ENCODE results near the gene PCDHB7.
"Not testable (repeated sequence)": the region's sequence is repeated elsewhere in the genome, so short reads cannot be mapped to it uniquely, and the experiment has no call there.

The PCDHB7 gene

DNA sequence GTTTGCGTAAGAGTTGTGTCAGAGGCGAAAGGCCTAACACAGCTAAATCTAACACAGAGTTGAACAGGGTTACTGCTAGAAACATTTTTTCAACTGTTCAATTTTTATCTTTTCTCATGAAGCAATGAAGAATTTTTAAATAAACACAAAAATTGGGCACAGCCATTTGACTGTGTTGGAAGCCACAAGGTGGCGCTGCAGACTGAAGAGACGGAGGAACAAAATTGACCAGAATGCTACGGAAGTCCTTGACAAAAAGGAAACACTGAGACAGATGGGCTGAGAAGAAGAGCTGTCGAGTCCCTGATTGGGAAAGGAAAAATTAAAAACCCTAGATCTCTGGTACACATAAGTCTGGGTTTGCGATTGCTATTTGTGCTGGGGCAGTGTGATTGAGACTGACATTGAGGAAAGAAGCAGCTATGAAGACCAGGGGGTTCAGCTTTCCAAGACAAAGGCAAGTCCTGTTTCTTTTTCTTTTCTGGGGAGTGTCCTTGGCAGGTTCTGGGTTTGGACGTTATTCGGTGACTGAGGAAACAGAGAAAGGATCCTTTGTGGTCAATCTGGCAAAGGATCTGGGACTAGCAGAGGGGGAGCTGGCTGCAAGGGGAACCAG is 14.6 kb downstream of the PCDHB7 start, which contains the start of gene PCDHB9:
PCDHB9 (plus strand) TSS at position 265 of the 616 bp plus-strand sequence; CDS start at position 423, 158 bp downstream.
- Histone ChIP-seq H3K4me3 (ENCODE audit: low read depth, low read length) (no peak within 1 kb of the TSS), H3K9me3 (no peaks in the 10 kb centered on the region; the same call in 1 of the 2 replicates), H3K36me3 (peaks cover 9% of the 10 kb centered on the region; the same call in 1 of the 2 replicates), H3K27me3 (no peaks in the 10 kb centered on the region), H3K4me1 (no peaks in the 10 kb centered on the region)
- TF ChIP-seq, protein P1, sequence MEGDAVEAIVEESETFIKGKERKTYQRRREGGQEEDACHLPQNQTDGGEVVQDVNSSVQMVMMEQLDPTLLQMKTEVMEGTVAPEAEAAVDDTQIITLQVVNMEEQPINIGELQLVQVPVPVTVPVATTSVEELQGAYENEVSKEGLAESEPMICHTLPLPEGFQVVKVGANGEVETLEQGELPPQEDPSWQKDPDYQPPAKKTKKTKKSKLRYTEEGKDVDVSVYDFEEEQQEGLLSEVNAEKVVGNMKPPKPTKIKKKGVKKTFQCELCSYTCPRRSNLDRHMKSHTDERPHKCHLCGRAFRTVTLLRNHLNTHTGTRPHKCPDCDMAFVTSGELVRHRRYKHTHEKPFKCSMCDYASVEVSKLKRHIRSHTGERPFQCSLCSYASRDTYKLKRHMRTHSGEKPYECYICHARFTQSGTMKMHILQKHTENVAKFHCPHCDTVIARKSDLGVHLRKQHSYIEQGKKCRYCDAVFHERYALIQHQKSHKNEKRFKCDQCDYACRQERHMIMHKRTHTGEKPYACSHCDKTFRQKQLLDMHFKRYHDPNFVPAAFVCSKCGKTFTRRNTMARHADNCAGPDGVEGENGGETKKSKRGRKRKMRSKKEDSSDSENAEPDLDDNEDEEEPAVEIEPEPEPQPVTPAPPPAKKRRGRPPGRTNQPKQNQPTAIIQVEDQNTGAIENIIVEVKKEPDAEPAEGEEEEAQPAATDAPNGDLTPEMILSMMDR (IDR thresholded peaks at IDR 0.05; ENCODE audit: low read depth, low read length), result peak; percentile 62
- peak; percentile 42 for DNase-seq

DNA sequence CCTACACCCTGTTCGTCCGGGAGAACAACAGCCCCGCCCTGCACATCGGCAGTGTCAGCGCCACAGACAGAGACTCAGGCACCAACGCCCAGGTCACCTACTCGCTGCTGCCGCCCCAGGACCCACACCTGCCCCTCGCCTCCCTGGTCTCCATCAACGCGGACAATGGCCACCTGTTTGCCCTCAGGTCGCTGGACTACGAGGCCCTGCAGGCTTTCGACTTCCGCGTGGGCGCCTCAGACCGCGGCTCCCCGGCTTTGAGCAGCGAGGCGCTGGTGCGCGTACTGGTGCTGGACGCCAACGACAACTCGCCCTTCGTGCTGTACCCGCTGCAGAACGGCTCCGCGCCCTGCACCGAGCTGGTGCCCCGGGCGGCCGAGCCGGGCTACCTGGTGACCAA is 16.2 kb downstream of the PCDHB7 start:
- H3K36me3 ChIP-seq; H3K9me3 ChIP-seq; DNase-seq; H3K27me3 ChIP-seq; H3K4me3 ChIP-seq (ENCODE audit: low read depth, low read length); H3K4me1 ChIP-seq: not testable (repeated sequence)

DNA sequence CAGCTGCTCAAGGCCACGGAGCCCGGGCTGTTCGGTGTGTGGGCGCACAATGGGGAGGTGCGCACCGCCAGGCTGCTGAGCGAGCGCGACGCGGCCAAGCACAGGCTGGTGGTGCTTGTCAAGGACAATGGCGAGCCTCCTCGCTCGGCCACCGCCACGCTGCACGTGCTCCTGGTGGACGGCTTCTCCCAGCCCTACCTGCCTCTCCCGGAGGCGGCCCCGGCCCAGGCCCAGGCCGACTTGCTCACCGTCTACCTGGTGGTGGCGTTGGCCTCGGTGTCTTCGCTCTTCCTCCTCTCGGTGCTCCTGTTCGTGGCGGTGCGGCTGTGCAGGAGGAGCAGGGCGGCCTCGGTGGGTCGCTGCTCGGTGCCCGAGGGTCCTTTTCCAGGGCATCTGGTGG is 16.7 kb downstream of the PCDHB7 start:
- DNase-seq; H3K36me3 ChIP-seq; H3K27me3 ChIP-seq; H3K4me3 ChIP-seq (ENCODE audit: low read depth, low read length); H3K9me3 ChIP-seq; H3K4me1 ChIP-seq: not testable (repeated sequence)

DNA sequence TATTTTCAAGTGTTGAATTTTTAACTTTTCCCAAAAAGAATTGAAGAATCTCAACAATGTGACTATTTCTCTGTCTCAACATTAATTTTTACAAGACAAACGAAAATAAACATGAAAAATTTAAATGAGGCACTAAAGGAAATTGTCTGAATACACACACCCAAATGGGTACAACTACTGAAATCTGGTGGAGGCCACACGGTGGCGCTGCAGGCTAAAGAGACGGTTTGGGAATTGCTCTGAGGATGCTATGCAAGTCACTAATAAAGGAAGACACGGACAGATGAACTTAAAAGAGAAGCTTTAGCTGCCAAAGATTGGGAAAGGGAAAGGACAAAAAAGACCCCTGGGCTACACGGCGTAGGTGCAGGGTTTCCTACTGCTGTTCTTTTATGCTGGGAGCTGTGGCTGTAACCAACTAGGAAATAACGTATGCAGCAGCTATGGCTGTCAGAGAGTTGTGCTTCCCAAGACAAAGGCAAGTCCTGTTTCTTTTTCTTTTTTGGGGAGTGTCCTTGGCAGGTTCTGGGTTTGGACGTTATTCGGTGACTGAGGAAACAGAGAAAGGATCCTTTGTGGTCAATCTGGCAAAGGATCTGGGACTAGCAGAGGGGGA is 19.8 kb downstream of the PCDHB7 start, which contains the start of gene PCDHB10:
PCDHB10 (plus strand) TSS at position 244 of the 616 bp plus-strand sequence; CDS start at position 444, 200 bp downstream.
- Histone ChIP-seq H3K36me3 (no peaks in the 10 kb centered on the region), H3K27me3 (no peaks in the 10 kb centered on the region), H3K4me1 (no peaks in the 10 kb centered on the region), H3K9me3 (no peaks in the 10 kb centered on the region; the same call in 1 of the 2 replicates), H3K4me3 (ENCODE audit: low read depth, low read length) (no peak within 1 kb of the TSS)
- peak; percentile 45 for DNase-seq
- TF ChIP-seq, protein P1 (IDR thresholded peaks at IDR 0.05; ENCODE audit: low read depth, low read length), result peak; percentile 63

DNA sequence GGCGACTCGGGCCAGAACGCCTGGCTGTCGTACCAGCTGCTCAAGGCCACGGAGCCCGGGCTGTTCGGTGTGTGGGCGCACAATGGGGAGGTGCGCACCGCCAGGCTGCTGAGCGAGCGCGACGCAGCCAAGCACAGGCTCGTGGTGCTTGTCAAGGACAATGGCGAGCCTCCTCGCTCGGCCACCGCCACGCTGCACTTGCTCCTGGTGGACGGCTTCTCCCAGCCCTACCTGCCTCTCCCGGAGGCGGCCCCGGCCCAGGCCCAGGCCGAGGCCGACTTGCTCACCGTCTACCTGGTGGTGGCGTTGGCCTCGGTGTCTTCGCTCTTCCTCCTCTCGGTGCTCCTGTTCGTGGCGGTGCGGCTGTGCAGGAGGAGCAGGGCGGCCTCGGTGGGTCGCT is 21.9 kb downstream of the PCDHB7 start:
- H3K27me3 ChIP-seq; H3K4me3 ChIP-seq (ENCODE audit: low read depth, low read length); H3K4me1 ChIP-seq; H3K9me3 ChIP-seq; H3K36me3 ChIP-seq; DNase-seq: not testable (repeated sequence)

DNA sequence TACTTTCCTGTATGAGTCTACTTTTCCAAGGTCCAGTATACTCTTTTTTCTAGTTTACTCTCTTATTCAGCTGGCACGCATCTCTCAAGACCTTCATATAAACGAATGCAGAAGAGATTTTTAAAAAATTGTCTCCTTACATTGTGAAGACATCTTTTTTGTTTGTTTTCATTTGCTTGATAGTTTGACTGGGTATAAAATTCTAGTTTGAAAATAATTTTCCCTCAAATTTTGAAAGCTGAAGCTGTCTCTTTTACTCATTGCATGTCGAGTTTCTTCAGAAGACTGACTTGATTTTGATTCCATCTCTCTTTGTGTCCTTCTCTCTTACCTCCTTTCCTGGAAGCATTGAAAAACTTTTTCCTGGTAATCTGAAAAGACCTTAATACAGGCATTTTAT is 23.9 kb downstream of the PCDHB7 start:
- Histone ChIP-seq H3K27me3 (no peaks in the 10 kb centered on the region), H3K9me3 (no peaks in the 10 kb centered on the region; the same call in 1 of the 2 replicates), H3K36me3 (no peaks in the 10 kb centered on the region), H3K4me3 (ENCODE audit: low read depth, low read length) (no peak overlapping the region), H3K4me1 (no peaks in the 10 kb centered on the region)
- DNase-seq, result no peak
- TF ChIP-seq, protein P1 (IDR thresholded peaks at IDR 0.05; ENCODE audit: low read depth, low read length), result no peak

DNA sequence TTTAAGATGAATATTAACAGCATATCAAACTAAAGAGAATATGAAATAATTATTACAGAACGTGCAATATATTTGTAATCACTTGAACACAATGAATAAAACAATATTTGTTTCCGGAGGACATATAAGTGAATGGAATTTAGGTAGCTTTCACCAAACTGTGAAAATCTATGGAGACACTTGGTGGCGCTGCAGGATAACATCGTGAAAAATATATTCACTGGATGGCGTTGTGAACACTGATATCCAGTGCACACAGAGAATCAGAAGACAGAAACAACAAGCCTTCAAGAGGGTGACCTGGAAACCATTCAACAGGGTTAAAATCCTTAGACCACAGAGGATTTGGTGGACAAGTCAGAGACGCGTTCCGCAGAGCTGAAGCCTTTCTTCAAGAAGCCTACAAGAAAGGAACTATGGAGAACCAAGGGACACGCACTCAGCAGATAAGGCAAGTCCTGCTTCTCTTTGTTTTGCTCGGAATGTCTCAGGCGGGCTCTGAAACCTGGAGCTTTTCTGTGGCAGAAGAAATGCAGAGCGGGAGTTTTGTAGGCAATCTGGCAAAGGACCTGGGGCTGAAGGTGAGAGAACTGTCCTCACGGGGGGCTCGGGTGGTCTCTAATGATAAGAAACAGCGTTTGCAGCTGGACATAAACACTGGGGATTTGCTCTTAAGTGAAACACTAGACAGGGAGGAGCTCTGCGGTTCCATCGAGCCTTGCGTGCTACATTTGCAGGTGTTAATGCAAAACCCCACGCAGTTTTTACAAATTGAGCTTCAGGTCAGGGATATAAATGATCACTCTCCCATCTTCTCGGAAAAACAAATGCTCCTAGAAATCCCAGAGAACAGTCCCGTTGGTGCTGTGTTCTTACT is 27.2 kb downstream of the PCDHB7 start, which contains the start of gene PCDHB11:
PCDHB11 (plus strand) TSS at position 269 of the 877 bp plus-strand sequence; CDS start at position 417, 148 bp downstream.
- no peak within 1 kb of the TSS for H3K4me3 ChIP-seq (ENCODE audit: low read depth, low read length)
- H3K27me3 ChIP-seq, result no peaks in the 10 kb centered on the region
- H3K9me3 ChIP-seq, result no peaks in the 10 kb centered on the region; the same call in 1 of the 2 replicates
- no peak for DNase-seq
- TF ChIP-seq, protein P1 (IDR thresholded peaks at IDR 0.05; ENCODE audit: low read depth, low read length), result peak; percentile 51
- H3K4me1 ChIP-seq, result no peaks in the 10 kb centered on the region
- H3K36me3 ChIP-seq, result no peaks in the 10 kb centered on the region

DNA sequence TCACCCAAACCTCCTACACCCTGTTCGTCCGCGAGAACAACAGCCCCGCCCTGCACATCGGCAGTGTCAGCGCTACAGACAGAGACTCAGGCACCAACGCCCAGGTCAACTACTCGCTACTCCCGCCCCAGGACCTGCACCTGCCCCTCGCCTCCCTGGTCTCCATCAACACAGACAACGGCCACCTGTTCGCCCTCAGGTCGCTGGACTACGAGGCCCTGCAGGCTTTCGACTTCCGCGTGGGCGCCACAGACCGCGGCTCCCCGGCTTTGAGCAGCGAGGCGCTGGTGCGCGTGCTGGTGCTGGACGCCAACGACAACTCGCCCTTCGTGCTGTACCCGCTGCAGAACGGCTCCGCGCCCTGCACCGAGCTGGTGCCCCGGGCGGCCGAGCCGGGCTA is 28.7 kb downstream of the PCDHB7 start:
- H3K36me3 ChIP-seq; H3K4me1 ChIP-seq; H3K27me3 ChIP-seq; DNase-seq; H3K9me3 ChIP-seq; H3K4me3 ChIP-seq (ENCODE audit: low read depth, low read length): not testable (repeated sequence)

DNA sequence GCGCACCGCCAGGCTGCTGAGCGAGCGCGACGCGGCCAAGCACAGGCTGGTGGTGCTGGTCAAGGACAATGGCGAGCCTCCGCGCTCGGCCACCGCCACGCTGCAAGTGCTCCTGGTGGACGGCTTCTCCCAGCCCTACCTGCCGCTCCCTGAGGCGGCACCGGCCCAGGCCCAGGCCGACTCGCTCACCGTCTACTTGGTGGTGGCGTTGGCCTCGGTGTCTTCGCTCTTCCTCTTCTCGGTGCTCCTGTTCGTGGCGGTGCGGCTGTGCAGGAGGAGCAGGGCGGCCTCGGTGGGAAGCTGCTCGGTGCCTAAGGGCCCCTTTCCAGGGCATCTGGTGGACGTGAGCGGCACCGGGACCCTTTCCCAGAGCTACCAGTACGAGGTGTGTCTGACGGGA is 29.2 kb downstream of the PCDHB7 start:
- H3K36me3 ChIP-seq; H3K9me3 ChIP-seq; H3K4me1 ChIP-seq; DNase-seq; H3K27me3 ChIP-seq; H3K4me3 ChIP-seq (ENCODE audit: low read depth, low read length): not testable (repeated sequence)

All from BE2C (cell line).